PC-9 (cell line): ENCODE results near the gene TNRC6C. TPM values are rescaled to one million over a fixed set of nuclear protein-coding genes. Genes with fewer than 3 reads are reported as not detected.

Experiments used
- BruUV-seq: library from RNA; stranded (reverse); fragments of 400-500 nt; replicated peaks from 2 replicates; lab custom pipeline; 2021; lab: Mats Ljungman, UMichigan
- CTCF ChIA-PET: fragments of 300-600 bp; sonication (Branson Sonifier 250); formaldehyde crosslinking; loops from one replicate; lab custom pipeline; 2022; ENCODE audit warnings: antibody characterized with exemption; lab: Charles Lee
- POLR2A ChIA-PET: fragments of 300-600 bp; sonication (Branson Sonifier 250); formaldehyde crosslinking; loops from one replicate; lab custom pipeline; 2022; ENCODE audit warnings: antibody characterized with exemption; ENCODE audit not compliant: unreplicated experiment; lab: Charles Lee
- DNase-seq, 2 experiments: peaks; one replicate each; pipeline versions ENCODE4 v3.0.0 to v3.0.0-alpha.2; 2015 to 2022; ENCODE audit warnings: mixed read lengths in 1 of 2
- H2AFZ ChIP-seq: fragments of 200-600 bp; sonication (generic); 2 replicates; pipeline ENCODE4 v1.8.1; 2017; ENCODE audit warnings: antibody characterized with exemption
- H3F3A ChIP-seq: fragments of 200-600 bp; sonication (generic); 2 replicates; pipeline ENCODE4 v1.8.1; 2017; ENCODE audit warnings: antibody characterized with exemption, mild to moderate bottlenecking, low read depth; ENCODE audit not compliant: insufficient read depth
- H3K27ac ChIP-seq: fragments of 200-600 bp; sonication (generic); 2 replicates; pipeline ENCODE4 v1.6.1; 2016; ENCODE audit warnings: mixed run types
- H3K27me3 ChIP-seq: fragments of 200-600 bp; sonication (generic); 2 replicates; pipeline ENCODE4 v1.6.1; 2016; ENCODE audit warnings: low read depth, mixed run types; ENCODE audit not compliant: insufficient read depth
- H3K36me3 ChIP-seq: fragments of 200-600 bp; sonication (generic); 2 replicates; pipeline ENCODE4 v1.6.1; 2016; ENCODE audit warnings: low read depth, mixed run types
- H3K4me1 ChIP-seq: fragments of 200-600 bp; sonication (generic); replicated peaks from 2 replicates; pipeline ENCODE4 v1.6.1; 2016; ENCODE audit warnings: mixed run types; ENCODE audit not compliant: insufficient read depth
- H3K4me2 ChIP-seq: fragments of 200-600 bp; sonication (generic); 2 replicates; pipeline ENCODE4 v1.6.1; 2017; ENCODE audit warnings: mixed run types
- H3K4me3 ChIP-seq: fragments of 200-600 bp; sonication (generic); 2 replicates; pipeline ENCODE4 v1.6.1; 2016; ENCODE audit warnings: mixed run types
- H3K79me2 ChIP-seq: fragments of 200-600 bp; sonication (generic); 2 replicates; pipeline ENCODE4 v1.6.1; 2017; ENCODE audit warnings: low read depth, mixed run types
- H3K9me2 ChIP-seq: fragments of 200-600 bp; sonication (generic); 2 replicates; pipeline ENCODE4 v1.8.1; 2017; ENCODE audit warnings: mild to moderate bottlenecking; ENCODE audit not compliant: insufficient read depth
- H3K9me3 ChIP-seq: fragments of 200-600 bp; sonication (generic); 2 replicates; pipeline ENCODE4 v1.8.1; 2016; ENCODE audit warnings: low read depth; ENCODE audit not compliant: insufficient read depth
- H4K20me1 ChIP-seq: fragments of 200-600 bp; sonication (generic); 2 replicates; pipeline ENCODE4 v1.8.1; 2017; ENCODE audit not compliant: insufficient read depth
- EZH2 ChIP-seq: fragments of 200-600 bp; sonication (generic); IDR thresholded peaks from 2 replicates; pipeline ENCODE4 v1.8.0; 2017; ENCODE audit warnings: antibody characterized with exemption, low read depth
- intact Hi-C: fragments of 100-400 bp; cut with micrococcal nuclease; formaldehyde crosslinking; loops from one replicate; pipeline ENCODE4 v1.10.0; 2022; ENCODE audit not compliant: unreplicated experiment
- total RNA-seq: library from RNA; stranded (reverse); gene quantifications from 2 replicates; pipeline ENCODE4 v1.2.3, GENCODE V29; 2021
- TF ChIP-seq, protein P1 (sequence below): fragments of 200-600 bp; sonication (generic); conservative IDR thresholded peaks from 2 replicates; pipeline ENCODE4 v1.6.1; 2017; ENCODE audit warnings: mixed run types, antibody characterized with exemption, mild to moderate bottlenecking, moderate library complexity

Gene TNRC6C
- total RNA-seq, 1 experiment from 2014 or later, result 0.37 TPM

DNA sequence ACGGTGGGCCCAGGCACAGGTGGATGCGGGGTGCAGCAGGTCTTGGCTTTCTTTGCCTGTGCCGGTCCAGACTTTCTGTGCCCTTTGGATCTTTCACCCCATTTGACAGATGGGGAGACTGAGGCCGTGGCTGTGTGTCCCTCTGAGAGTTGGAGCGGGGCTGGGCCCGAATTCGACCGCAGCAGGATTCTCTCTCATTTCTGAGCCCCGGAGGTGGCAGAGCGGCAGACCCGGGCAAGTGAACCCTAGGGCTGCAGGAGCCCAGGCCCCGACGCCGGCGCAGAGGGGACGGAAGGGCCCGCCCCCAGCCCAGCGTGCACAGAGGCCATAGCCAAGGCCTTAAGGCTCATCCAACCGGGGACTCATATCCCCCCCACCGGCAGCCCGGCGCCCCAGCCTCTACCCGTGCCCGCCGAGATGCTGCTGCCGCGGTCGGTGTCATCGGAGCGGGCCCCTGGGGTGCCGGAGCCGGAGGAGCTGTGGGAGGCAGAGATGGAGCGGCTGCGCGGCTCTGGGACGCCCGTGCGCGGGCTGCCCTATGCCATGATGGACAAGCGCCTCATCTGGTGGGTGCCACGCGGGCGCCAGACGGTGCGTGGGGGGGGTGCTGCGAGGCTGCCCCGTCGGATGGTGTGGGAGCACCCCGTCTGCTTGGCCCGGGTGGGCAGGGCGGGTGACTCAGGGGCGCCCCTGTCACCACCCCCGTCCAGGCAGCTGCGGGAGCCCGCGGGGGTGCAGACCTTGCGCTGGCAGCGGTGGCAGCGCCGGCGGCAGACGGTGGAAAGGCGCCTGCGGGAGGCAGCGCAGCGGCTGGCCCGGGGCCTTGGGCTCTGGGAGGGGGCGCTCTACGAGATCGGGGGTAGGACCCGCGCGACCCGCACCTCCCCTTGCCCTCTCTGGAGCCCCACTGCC is 172.9 kb downstream of the TNRC6C start:
- Histone ChIP-seq H3K9me3 (no peaks in the 10 kb centered on the region), H3K36me3 (no peaks in the 10 kb centered on the region), H3F3A (peaks cover 19% of the 10 kb centered on the region; the same call in 1 of the 2 replicates), H4K20me1 (no peaks in the 10 kb centered on the region), H3K27ac (no peak overlapping the region), H3K4me2 (peak overlapping the region; percentile 70), H3K27me3 (no peaks in the 10 kb centered on the region), H3K9me2 (no peaks in the 10 kb centered on the region), H3K4me3 (peak overlapping the region; percentile 60), H2AFZ (peak overlapping the region; percentile 71; the same call in 1 of the 2 replicates), H3K4me1 (peaks cover 19% of the 10 kb centered on the region), H3K79me2 (peaks cover 13% of the 10 kb centered on the region)
- TF ChIP-seq EZH2, result no peak
- TF ChIP-seq, protein P1, sequence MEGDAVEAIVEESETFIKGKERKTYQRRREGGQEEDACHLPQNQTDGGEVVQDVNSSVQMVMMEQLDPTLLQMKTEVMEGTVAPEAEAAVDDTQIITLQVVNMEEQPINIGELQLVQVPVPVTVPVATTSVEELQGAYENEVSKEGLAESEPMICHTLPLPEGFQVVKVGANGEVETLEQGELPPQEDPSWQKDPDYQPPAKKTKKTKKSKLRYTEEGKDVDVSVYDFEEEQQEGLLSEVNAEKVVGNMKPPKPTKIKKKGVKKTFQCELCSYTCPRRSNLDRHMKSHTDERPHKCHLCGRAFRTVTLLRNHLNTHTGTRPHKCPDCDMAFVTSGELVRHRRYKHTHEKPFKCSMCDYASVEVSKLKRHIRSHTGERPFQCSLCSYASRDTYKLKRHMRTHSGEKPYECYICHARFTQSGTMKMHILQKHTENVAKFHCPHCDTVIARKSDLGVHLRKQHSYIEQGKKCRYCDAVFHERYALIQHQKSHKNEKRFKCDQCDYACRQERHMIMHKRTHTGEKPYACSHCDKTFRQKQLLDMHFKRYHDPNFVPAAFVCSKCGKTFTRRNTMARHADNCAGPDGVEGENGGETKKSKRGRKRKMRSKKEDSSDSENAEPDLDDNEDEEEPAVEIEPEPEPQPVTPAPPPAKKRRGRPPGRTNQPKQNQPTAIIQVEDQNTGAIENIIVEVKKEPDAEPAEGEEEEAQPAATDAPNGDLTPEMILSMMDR, result no peak
- ChIA-PET CTCF (no interaction called here), POLR2A (interaction anchor here (0.6 kb wide), 1 partner anchor 45 kb away, joined by 4 read pairs; no protein-coding TSS in a partner anchor)
- intact Hi-C loops, result no loop called here
- DNase-seq, result no peak
- no TSS peak for BruUV-seq

DNA sequence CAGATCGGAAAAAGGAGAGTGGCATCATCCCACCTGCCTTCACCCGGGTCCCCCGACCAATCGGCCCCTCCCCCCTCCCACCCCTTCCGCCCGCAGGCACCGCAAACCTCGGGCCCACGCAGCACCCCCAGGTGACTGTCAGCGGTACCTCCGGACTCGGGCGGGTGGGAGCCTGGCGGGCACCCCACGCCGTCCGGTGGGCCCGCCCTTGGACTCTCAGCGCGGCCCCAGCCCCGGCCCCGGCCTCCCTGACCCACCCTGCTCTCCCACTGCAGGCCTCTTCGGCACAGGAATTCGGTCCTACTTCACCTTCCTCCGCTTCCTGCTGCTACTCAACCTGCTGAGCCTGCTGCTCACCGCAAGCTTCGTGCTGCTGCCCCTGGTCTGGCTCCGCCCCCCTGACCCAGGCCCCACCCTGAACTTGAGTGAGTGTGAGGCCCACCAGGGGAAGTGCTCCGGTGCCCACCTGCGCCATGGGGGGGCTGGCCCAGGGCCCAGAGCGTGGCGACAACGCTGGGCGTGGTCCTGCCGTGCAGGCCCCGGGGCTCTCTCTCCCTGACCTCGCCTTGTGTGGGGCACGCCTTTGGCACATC is 173.7 kb downstream of the TNRC6C start:
- no TSS peak for BruUV-seq
- DNase-seq, result peak; percentile 62 to 76
- H3K36me3 ChIP-seq, result no peaks in the 10 kb centered on the region
- peaks cover 13% of the 10 kb centered on the region for H3K4me1 ChIP-seq
- POLR2A ChIA-PET, result no interaction called here
- peak overlapping the region; percentile 60 for H3K4me3 ChIP-seq
- H3K9me3 ChIP-seq, result no peaks in the 10 kb centered on the region
- H3K79me2 ChIP-seq, result peaks cover 6% of the 10 kb centered on the region
- H4K20me1 ChIP-seq, result no peaks in the 10 kb centered on the region
- intact Hi-C loops, result no loop called here
- no peak overlapping the region for H3K27ac ChIP-seq
- H2AFZ ChIP-seq, result peak overlapping the region; percentile 71; the same call in 1 of the 2 replicates
- H3K27me3 ChIP-seq, result no peaks in the 10 kb centered on the region
- H3K4me2 ChIP-seq, result peak overlapping the region; percentile 70
- no peaks in the 10 kb centered on the region for H3K9me2 ChIP-seq
- TF ChIP-seq, protein P1, result no peak
- TF ChIP-seq EZH2, result no peak
- peaks cover 19% of the 10 kb centered on the region; the same call in 1 of the 2 replicates for H3F3A ChIP-seq
- CTCF ChIA-PET, result no interaction called here

DNA sequence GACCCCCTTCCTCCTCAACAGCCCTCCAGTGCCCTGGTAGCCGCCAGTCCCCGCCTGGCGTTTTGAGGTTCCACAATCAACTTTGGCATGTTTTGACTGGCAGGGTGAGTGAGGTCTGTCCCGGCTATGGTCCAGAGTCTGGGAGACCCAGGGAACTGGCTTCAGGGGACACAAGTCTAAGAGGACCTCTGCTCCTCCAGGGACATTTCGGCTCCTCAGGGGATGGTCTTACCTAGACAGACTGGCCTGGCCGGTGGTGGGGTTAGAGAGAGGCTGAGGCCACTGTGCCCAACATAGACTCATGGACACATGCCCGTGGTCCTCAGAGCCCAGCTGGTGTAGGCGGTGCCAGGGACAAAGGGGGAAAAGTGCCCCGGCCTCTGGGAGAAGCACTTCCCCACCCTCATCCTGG is 174.3 kb downstream of the TNRC6C start:
- Histone ChIP-seq H2AFZ (no peak overlapping the region), H3K4me3 (no peak overlapping the region), H3K36me3 (no peaks in the 10 kb centered on the region), H3K27me3 (no peaks in the 10 kb centered on the region), H3K9me3 (no peaks in the 10 kb centered on the region), H3K4me1 (peaks cover 13% of the 10 kb centered on the region), H3K79me2 (no peaks in the 10 kb centered on the region), H4K20me1 (no peaks in the 10 kb centered on the region), H3F3A (peaks cover 19% of the 10 kb centered on the region; the same call in 1 of the 2 replicates), H3K9me2 (no peaks in the 10 kb centered on the region), H3K27ac (no peak overlapping the region), H3K4me2 (peak overlapping the region; percentile 70)
- BruUV-seq, result no TSS peak
- no peak for DNase-seq
- CTCF ChIA-PET, result no interaction called here
- POLR2A ChIA-PET, result no interaction called here
- TF ChIP-seq, protein P1, result no peak
- no peak for TF ChIP-seq EZH2
- intact Hi-C loops, result no loop called here
